Fibroblast of skin of back (primary cell): ENCODE data around the gene LILRB2. TPM values are rescaled to one million over a fixed set of nuclear protein-coding genes. Genes with fewer than 3 reads are reported as not detected.
"Not testable (repeated sequence)": the region's sequence is repeated elsewhere in the genome, so short reads cannot be mapped to it uniquely, and the experiment has no call there.

ENCODE experiments used
- DNase-seq: peaks from one replicate; pipeline ENCODE4 v3.0.0-alpha.2; 2013
- polyA plus RNA-seq, 2 experiments: library from polyadenylated mRNA; unstranded; fragments of 120-200 nt; gene quantifications; one replicate each; pipeline ENCODE4 v1.2.1, GENCODE V29; 2013; ENCODE audit not compliant: insufficient read length in 2 of 2

Gene LILRB2
- not detected for polyA plus RNA-seq (2013, experiment 1 of 2; ENCODE audit: insufficient read length)
- polyA plus RNA-seq (2013, experiment 2 of 2; ENCODE audit: insufficient read length): not detected

DNA sequence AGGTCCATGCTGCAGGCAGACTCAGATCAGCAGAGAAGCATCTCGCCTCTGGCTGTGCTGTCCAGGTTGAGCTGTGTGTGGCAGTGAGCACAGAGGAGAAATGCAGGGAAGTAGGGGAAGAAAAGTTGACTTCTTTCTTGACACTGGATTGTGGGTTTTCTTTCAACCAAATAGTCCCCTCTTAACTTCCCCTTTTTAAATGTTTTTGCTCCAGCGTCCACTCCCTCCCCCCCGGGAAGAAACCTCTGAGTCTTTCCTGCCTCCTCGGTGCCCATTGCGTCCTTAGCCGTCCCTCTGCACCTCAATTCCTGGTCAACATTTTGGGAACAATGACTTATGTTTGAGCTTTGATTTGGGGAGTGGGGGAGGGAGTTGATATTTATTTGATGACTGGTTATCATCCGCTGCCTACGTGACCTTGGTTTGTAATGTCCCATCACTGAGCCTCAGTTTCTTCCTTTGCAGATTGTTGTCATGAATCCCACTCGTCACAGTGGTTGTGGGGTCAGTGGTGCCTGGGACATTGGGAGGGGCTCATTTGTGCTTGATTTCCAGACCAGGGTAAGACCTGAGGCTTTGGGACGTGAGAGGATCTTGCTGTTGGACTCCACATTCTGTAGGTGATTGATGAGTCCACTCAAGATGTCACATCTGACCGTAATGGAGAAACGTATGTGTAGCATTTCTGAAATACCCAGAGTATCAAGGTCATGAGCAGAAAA lies at the start of gene LILRB2:
Gene LILRB2 (minus strand): TSS at position 104 of the 722 bp plus-strand sequence. CDS start 614 bp downstream, outside the sequence.
- no peak for DNase-seq

DNA sequence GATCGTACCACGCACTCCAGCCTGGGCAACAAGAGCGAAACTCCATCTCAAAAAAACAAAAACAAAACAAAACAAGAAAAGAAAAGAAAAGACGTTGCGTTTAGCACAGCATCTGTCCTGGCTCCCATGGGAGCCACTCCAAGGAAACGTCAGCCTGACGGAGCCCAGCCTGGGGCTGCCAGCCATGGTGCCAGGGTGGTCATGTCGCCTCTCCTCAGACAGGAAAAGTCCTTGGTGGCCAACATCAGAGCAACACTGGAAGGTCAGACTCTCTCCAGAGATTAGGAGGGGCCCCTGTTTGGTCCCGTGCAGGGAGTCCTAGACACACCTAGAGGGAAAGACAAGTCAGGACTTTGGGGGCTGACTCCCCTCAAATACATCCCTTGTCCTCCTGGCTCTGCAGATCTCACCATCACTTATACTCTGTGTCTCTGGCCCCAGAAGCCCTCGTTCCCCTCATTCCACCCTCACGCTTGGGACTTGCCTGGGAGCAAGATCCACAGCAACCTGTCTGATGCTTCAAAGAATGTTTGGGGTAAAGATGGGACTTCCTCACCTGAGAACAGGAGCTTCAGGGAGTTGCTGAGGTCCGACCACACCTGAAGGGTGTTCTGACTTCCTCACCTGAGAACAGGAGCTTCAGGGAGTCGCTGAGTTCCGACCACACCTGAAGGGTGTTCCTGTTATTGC lies 48.7 kb upstream of the LILRB2 start:
- DNase-seq: no peak

DNA sequence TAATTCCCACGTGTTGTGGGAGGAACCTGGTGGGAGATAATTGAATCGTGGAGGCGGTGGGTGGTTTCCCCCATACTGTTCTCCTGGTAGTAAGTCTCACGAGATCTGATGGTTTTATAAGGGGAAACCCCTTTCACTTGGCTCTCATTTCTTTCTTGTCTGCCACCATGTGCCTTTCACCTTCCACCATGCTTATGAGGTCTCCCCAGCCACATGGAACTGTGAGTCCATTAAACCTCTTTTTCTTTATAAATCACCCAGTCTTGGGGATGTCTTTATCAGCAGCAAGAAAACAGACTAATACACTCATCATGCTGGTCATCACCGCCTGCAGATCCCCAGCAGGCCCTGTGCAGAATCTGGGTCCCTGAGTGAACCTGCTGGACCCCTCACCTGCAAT lies 47.9 kb upstream of the LILRB2 start:
- DNase-seq: not testable (repeated sequence)

DNA sequence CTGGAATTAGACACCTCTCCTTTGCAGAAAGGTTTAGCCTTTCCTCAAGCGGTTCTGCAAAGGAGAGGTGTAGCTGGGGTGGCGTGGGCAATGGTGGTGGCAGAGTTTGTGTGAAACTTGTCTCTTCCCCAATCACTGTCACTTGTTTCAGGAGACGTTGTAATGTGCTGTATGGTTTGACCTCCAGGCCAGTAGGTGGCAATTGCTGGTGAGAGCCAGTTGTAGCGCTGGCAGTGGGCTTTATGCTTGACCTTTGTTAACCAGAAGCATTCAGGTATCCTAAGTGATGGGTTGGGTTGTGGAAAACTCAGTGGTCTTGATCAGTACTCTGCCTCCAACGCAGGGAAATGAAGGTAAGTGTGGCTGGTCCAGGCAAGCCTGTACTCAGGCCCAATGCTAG lies 44.7 kb upstream of the LILRB2 start:
- no peak for DNase-seq

DNA sequence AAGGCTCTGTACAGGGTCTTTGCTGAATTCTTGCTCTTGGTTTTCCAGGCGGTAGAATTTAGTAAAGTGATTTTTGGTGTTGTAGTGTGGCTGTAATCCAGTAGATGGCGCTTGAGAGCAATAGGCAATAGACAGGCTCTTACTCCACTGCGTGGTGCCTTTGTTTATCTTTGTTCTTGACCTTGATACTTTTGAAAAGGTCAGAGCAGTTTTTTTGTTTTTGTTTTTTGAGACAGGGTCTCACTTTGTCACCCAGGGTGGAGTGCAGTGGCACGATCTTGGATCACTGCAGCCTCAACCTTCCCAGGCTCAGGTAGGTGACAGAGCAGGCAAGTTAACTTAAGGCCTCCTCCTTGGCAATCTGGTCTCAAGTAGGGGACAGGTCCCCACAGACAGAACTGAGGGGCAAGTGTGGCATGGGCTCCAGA lies 44.3 kb upstream of the LILRB2 start:
- peak; percentile 18 for DNase-seq

DNA sequence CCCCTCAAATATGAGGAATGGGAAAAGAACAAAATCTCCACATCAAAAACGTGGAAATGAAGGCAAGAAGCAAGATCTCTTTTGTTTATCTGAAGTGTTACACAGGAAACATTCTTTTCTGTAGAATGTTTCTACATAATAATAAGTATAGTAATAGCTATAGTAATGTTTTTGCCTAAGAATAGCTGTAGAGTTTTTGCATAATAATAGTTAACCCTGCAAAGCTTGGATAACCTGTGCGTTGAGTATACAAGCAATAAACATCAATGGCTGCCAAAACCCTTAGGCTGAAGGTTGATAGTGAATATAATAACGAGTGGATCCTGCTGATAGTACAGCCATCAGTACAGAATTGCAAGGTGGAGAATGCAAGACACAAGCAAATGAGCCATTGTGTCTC lies 43.2 kb upstream of the LILRB2 start:
- no peak for DNase-seq

DNA sequence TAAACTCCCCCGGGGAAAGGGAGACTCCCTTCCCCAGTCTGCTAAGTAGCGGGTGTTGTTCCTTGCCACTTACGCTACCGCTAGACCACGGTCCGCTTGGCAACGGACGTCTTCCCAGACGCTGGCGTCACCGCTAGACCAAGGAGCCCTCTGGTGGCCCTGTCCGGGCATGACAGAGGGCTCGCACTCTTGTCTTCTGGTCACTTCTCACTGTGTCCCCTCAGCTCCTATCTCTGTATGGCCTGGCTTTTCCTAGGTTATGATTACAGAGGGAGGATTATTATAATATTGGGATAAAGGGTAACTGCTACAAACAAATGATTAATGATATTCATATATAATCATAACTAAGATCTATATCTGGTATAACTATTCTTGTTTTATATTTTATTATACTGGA lies 42.0 kb upstream of the LILRB2 start:
- DNase-seq: not testable (repeated sequence)

DNA sequence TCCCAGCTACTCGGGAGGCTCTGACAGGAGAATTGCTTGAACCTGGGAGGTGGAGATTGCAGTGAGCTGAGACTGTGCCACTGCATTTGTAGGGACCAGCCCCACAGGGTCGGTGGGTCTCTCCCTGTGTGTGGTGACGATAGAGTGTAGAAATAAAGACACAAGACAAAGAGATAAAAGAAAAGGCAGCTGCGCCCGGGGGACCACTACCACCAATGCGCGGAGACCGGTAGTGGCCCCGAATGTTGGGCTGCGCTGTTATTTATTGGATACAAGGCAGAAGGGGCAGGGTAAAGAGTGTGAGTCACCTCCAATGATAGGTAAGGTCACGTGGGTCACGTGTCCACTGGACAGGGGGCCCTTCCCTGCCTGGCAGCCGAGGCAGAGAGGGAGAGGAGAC lies 41.4 kb upstream of the LILRB2 start:
- DNase-seq: not testable (repeated sequence)

DNA sequence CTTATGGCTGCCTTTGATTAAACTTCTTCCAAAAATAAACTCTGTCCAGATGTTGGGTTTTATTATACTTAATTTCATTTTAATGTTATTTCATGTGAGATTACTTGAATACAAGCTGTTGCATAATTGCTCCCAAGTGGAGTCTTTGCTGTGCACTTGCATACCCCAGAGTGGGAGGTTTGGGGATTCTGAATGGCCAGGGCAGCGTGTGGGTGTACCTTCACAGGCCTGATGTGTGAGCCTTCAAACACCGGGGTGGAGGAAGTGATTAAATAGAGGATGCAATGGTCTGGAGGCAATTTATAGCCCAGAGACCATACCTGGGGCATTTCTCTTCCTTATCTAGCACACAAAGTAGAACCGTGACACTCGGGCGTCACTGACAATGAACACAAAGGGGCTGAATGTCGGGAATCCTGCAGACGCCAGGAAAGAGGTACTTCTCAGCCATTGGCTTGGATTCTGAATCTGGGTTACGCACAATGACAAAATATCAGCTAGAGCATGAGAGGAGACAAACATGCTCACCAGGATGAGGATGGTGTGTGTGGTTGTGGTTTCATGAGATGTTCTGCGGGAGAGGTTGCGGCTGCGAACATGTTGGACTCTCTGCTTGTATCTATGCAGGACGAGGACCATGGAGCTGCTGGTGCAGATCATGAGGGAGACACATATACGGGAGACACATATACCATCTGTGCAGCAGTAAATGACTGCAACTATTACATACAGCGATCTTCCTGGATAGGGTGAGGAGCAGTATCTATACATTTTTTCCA lies 39.2 kb upstream of the LILRB2 start:
- no peak for DNase-seq

DNA sequence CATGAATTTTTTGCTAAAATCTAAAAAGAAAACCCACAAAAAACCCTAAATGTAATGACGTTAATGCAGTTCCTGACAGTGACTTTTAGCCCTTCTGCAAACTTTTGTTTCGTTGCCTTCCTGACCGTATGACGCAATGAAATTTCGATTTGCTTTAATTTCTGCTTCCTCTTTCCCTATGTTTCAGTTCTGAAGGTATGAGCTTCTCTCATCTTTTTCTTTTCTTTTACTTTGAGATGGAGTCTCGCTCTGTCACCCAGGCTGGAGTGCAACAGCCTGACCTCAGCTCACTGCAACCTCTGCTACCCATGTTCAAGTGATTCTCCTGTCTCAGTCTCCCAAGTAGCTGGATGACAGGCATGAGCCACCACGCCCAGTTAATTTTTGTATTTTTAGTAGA lies 38.1 kb upstream of the LILRB2 start:
- no peak for DNase-seq

DNA sequence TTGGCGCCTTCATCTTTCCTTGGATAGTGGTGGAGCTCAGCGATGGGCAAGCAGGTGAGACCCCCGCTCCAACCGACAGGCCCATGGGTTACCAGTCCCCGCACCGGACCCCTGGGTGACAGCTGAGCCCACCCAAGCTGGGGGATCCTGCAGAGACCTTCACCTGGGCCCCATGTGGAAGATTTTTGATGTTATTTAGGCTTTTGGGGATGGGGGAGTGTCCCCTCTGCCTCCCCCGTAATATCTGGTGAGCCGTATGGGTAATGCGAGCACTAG lies 37.0 kb upstream of the LILRB2 start:
- no peak for DNase-seq

DNA sequence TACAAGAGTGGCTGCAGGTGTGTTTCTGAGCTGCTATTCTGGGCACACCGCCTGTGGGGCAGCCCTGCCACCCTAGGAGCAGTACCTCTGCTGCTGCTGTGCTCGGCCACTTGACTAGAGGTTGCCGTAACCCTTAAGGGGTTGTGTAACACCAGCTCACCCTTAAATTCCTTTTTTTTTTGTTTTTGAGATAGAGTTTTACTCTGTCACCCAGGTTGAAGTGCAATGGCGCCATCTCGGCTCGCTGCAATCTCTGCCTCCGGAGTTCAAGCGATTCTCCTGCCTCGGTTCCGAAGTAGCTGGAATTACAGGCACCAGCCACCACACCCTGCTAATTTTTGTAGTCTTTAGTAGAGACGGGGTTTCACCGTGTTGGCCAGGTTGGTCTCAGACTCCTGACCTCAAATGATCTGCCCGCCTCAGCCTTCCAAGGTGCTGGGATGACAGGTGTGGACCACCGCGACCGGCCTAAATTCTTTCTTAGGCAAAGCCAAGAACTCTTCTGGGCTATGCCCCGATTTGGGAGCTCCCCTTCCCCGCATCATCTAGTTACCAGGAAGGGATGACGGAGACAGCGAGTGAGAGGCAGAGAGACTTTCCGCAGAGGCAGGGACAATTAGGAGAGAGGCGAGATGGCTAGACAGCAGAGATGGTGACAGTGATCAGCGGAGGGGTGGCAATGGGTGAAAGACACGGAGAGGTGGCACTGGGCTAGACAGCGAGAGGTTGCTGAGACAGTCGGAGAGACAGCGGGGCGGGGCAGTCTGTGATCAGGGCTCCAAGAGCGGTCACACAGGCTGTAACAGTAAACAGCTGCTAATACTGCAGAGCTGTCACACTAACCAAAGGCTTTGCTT lies 36.4 kb upstream of the LILRB2 start:
- no peak for DNase-seq

DNA sequence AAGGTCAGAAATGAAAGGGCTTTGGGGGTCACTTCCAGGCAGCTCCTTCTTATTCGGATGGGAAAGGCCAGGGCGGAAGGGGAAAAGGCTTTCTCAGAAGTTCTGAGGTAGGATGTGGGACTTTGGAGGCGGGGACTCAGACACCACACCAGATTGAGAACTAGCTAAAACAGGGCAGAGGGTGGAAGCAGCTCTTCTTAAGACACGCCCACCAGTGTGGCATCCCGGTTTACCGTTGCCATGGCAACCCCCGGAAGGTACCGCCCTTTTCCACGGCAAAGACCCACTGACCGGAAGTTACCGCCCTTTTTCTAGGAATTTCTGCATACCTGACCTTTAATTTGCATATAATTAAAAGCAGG lies 35.8 kb upstream of the LILRB2 start:
- DNase-seq: no peak

DNA sequence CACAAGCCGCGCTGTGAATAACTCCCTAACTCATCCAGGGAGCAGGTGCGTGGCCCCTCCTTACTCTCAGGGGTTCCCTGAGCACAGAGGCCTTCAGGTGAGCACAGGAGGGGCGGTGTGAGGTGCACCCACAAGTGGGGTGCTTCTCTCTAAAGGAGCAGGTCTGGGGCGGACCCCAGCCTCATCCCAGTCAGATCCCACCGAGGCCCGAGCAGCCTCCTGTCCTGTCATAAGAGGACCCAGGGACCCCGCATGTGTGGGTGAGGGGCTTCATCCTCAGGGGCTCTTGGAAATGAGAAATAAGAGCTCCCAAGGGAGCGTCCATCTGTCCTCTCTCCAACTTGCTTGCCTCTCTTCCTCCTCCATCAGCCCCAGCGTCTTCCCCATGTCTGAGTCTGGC lies 35.0 kb upstream of the LILRB2 start:
- DNase-seq: no peak

DNA sequence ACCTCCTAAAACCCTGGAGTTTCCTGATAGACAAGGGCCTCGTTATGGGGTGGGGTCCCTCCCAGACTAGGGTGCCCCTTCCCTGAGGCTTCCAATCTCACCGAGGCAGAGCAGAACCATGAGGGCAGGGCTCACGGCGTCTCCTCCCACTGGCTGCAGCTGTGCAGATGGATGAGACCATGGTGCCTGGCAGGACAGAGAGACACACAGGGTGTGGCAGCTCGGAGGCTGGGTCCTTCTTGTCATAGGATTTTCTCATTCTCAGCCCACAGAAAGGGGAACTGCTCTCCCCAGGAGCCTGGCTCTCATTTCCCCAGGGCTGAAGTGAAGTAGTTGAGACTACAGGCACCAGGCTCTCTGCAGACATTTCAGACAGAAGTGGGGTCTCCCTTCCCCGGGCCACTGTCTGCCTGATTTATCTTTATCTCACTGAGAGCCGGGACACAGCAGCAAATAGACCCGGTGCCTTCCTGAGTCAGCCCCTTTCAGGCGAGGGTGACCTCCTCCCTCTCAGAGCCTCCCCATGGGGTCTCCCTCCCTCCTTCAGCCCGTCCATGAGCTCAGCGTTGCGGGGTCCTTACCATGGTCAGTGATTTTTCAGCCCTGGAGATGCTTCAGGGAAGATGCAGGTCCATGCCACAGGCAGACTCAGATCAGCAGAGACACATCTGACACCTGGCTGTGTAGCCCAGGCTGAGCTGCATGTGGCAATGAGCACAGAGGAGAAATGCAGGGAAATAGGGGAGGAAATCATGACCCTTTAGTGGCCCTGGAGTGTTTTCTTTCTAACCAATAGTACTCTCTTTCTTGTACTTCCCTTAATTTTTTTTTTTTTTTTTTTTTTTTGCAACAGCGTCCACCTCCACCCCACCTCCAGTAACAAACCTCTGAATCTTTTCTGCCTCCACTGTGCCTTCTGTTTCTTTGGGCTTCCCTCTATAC lies 31.8 kb upstream of the LILRB2 start, which contains the start of gene LILRA5:
Gene LILRA5 (minus strand): TSS at position 731 of the 942 bp plus-strand sequence. CDS start 147 bp downstream, at position 584.
- no peak for DNase-seq

DNA sequence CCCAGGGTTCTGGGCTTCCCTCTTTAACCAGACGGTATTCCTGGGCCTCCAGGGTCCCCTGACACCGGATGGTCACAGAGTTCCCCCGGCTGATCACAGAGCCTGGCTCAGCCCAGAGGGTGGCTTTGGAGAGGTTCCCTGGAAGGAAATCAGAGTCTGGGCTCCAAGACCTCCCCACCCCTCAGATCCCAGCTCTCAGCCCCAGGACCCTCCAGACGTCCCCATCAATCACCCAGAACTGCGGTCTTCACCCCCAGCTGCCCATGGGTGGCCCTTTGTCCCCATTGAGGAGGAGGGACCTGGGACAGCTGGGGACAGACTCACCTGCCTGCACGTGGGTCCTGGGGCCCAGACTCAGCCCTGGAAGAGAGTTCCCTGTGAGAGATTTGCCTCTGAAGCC lies 31.1 kb upstream of the LILRB2 start:
- no peak for DNase-seq

DNA sequence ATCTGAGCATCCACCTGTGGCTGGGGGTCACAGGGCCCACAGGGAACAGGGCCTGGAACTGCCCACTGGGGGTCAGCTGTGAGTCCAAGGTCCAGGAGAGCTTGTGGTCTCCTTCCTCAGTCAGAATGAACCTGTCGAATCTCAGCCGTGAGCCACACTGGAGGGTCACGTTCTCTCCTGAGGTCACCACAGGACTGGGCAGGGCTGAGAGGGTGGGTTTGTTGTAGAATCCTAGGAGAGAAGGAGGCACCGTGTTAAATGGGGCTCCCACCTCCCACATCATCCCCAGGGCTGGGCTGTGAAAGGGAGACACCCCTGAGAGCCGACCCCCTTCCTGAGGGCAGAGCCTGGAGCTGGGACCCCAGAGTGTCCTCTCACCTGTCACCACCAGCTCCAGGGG lies 30.6 kb upstream of the LILRB2 start:
- no peak for DNase-seq

DNA sequence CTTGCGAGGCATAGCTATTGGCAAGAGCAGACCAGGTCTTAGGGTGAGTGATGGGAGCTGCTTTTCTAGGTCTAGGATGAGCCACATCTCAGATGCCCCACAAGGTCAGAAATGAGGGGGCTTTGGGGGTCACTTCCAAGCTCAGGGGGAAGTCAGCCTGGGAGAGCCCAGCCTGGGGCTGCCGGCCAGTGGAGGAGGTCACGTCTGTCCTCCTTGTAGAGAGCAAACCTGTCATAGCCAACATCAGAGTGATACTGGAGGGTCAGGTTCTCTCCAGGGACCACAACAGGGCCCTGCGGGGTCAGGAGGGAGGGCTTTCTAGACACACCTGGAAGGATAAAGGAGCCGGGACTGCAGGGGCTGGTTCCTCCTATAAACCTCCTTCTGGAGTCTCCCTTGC lies 29.6 kb upstream of the LILRB2 start:
- no peak for DNase-seq

DNA sequence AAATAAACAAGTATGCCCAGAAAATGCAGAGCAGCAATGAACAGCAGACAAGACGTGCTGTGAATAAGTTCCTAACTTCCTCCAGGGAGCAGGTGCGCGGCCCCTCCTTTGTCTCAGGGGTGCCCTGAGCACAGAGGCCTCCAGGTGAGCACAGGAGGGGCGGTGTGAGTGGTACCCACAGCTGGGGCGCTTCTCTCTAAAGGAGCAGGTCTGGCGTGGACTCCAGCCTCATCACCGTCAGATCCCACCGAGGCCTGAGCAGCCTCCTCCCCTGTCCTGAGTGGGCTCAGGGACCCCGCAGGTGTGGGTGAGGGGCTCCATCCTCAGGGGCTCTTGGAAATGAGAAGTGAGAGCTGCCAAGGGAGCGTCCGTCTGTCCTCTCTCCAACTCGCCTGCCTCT lies 28.9 kb upstream of the LILRB2 start:
- DNase-seq: no peak

DNA sequence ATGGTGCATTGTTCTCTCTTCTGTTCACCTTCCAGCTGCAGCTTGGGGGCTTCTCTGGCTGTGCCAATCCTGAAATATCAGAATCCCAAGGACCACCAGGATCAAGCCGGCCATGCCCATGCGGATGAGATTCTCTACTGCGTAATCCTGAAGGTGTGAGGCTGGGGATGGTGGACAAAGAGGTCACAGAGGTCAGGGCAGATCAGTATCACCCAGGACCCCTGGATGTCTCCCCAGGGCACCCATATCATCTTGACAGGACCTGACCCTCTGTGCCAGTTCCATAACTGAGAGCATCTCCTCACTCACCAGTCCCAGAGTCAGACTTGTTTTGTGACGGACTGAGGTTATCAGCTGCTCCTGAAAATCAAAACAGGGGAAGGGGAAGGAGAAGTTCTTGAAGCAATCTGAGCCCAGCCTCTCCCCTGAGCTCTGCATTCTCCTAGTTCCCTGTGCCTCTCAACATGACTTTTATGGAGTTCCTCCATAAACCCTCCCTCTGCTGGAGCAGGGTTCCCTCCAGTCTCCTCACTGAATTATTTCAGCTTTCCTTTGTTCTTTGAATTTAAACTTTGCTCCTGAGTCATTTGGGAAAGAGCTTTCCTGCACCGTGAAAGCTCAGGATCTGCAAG lies 26.6 kb upstream of the LILRB2 start:
- no peak for DNase-seq

DNA sequence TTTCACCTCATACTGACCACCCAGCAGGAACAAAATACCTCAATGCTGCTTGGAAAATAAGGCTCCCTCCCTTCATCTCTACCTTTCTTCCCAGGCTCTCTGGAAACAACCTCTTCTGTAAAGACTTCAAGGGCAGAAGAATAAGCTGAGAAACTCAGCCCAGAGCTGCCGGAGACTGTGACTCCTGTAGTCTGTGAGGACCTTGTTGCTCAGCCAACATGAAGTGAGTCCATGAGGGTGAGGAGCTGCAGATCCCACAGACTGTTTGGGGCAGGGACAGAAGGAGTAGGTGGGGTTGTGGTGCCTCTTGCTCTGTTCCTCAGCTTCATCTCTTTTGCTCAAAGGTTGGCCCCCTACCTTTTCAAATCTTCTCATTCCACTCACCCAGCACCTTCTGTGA lies 24.2 kb upstream of the LILRB2 start:
- DNase-seq: no peak
